Measurements from ENCODE around the gene SH3RF1. TPM values are rescaled to one million over a fixed set of nuclear protein-coding genes. Genes with fewer than 3 reads are reported as not detected.

The SH3RF1 gene
- total and polyA plus RNA-seq, 4 donors: 5.3 to 33.1 (median 16.3) TPM

DNA sequence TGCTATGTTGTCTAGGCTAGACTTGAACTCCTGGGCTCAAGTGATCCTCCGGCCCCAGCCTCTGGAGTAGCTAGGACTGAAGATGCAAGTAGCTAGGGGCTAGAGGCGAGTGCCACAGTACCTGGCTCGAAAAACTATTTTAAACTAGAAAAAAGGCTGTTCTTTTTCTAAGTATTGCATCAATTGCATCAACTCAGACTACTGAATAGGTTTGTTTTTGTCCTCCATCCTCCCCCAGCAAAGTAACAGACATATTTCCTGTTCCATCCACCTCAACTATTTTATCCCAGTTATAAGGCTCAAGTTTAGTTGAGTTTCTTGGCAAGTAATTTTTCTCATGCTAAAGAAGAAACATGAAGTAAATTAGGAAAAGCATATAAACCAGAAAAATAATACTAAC, 4.1 kb downstream of the SH3RF1 start:
- TF ChIP-seq, protein P1, sequence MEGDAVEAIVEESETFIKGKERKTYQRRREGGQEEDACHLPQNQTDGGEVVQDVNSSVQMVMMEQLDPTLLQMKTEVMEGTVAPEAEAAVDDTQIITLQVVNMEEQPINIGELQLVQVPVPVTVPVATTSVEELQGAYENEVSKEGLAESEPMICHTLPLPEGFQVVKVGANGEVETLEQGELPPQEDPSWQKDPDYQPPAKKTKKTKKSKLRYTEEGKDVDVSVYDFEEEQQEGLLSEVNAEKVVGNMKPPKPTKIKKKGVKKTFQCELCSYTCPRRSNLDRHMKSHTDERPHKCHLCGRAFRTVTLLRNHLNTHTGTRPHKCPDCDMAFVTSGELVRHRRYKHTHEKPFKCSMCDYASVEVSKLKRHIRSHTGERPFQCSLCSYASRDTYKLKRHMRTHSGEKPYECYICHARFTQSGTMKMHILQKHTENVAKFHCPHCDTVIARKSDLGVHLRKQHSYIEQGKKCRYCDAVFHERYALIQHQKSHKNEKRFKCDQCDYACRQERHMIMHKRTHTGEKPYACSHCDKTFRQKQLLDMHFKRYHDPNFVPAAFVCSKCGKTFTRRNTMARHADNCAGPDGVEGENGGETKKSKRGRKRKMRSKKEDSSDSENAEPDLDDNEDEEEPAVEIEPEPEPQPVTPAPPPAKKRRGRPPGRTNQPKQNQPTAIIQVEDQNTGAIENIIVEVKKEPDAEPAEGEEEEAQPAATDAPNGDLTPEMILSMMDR (IDR thresholded peaks at IDR 0.05; ENCODE audit: control extremely low read depth, extremely low read depth): no peak
- Histone ChIP-seq H3K9me3 (ENCODE audit: control insufficient read depth in 4 of 4, insufficient read depth in 3 of 4, low read length in 3 of 4) (peaks cover 0 to 2% (median 0%) of the 10 kb centered on the region in 4 donors), H3K4me3 (no peak overlapping the region), H3K9ac (ENCODE audit: insufficient read depth in 1 of 2, low read length in 2 of 2) (no peak overlapping the region), H3K4me1 (ENCODE audit: control insufficient read depth in 5 of 5, insufficient read depth in 5 of 5, low read length in 5 of 5) (peaks cover 0 to 35% (median 17%) of the 10 kb centered on the region in 5 donors), H3K27me3 (ENCODE audit: control insufficient read depth in 3 of 3, insufficient read depth in 3 of 3, low read length in 2 of 3) (no peaks in the 10 kb centered on the region), H3K36me3 (ENCODE audit: control insufficient read depth in 4 of 4, insufficient read depth in 4 of 4, low read length in 4 of 4) (peaks cover 0 to 28% (median 13%) of the 10 kb centered on the region in 4 donors), H3K27ac (ENCODE audit: low read depth in 1 of 2, low read length in 1 of 2) (no peak overlapping the region)
- WGBS, 2 donors: 76 to 94% methylated on average over 3 of the region's 3 CpGs
- DNase-seq (no peak), ATAC-seq (ENCODE audit: insufficient read depth, low FRiP score) (no peak)

DNA sequence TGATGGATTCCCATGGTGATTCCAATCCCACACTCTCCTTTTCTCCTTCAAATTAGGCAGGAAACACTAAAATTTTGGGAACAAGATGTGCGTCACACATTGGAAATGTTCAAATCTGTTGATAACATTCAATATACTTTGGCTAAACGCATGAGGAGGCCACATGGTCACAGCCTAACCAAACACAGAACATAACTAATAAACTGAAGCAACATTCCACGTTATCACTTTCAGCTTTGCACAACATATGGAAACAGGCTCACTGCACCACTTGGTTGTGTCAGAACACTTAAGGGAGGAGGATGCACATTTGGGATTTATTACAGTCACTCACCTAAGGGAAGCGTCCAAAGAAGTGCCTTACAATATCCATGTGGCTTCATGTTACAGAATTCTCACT, 4.7 kb downstream of the SH3RF1 start:
- peaks cover 0 to 33% (median 19%) of the 10 kb centered on the region in 5 donors for H3K4me1 ChIP-seq (ENCODE audit: control insufficient read depth in 5 of 5, insufficient read depth in 5 of 5, low read length in 5 of 5)
- peaks cover 0 to 28% (median 13%) of the 10 kb centered on the region in 4 donors for H3K36me3 ChIP-seq (ENCODE audit: control insufficient read depth in 4 of 4, insufficient read depth in 4 of 4, low read length in 4 of 4)
- H3K9me3 ChIP-seq (ENCODE audit: control insufficient read depth in 4 of 4, insufficient read depth in 3 of 4, low read length in 3 of 4): peaks cover 0 to 2% (median 0%) of the 10 kb centered on the region in 4 donors
- no peak overlapping the region for H3K4me3 ChIP-seq
- peak in 1 of 3 donors; percentile 50 for DNase-seq
- TF ChIP-seq, protein P1 (IDR thresholded peaks at IDR 0.05; ENCODE audit: control extremely low read depth, extremely low read depth): no peak
- no peaks in the 10 kb centered on the region for H3K27me3 ChIP-seq (ENCODE audit: control insufficient read depth in 3 of 3, insufficient read depth in 3 of 3, low read length in 2 of 3)
- WGBS, 2 donors: 69 to 75% methylated on average over 4 of the region's 4 CpGs
- H3K27ac ChIP-seq (ENCODE audit: low read depth in 1 of 2, low read length in 1 of 2): peak overlapping the region in 1 of 2 donors; percentile 61
- no peak overlapping the region for H3K9ac ChIP-seq (ENCODE audit: insufficient read depth in 1 of 2, low read length in 2 of 2)
- no peak for ATAC-seq (ENCODE audit: insufficient read depth, low FRiP score)

DNA sequence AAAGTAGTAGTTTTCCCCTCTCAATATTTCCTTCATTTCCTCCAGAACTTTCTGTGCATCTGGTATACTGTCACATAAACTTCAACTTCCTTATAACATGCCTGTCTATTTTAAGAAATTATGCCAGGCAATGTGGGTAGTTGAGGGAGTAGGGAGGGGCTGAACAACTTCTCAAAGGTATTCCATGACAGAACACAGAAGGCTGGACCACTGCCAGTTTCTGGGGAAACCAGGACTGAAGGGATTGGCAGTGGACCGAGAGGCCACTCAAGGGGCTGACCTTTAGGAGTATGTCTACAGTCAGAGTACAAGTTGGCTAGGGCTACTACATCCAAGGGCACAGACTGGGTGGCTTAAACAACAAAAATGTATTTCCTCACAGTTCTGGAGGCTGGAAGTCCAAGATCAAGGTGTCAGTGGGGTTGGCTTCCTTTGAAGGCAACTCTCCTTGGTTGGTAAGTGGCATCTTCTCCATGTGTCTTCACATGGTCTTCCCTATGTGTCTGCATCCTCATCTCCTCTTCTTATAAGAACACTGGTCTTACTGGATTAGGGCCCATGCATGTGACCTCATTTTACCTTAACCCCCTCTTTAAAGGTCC, 6.9 kb downstream of the SH3RF1 start:
- WGBS, 2 donors: 40 to 68% methylated on average over 1 of the region's 1 CpG
- Histone ChIP-seq H3K27ac (ENCODE audit: low read depth in 1 of 2, low read length in 1 of 2) (peak overlapping the region; percentile 22 to 28), H3K4me3 (no peak overlapping the region), H3K36me3 (ENCODE audit: control insufficient read depth in 4 of 4, insufficient read depth in 4 of 4, low read length in 4 of 4) (peaks cover 0 to 27% (median 10%) of the 10 kb centered on the region in 4 donors), H3K9ac (ENCODE audit: insufficient read depth in 1 of 2, low read length in 2 of 2) (no peak overlapping the region), H3K4me1 (ENCODE audit: control insufficient read depth in 5 of 5, insufficient read depth in 5 of 5, low read length in 5 of 5) (peaks cover 0 to 42% (median 24%) of the 10 kb centered on the region in 5 donors), H3K27me3 (ENCODE audit: control insufficient read depth in 3 of 3, insufficient read depth in 3 of 3, low read length in 2 of 3) (no peaks in the 10 kb centered on the region), H3K9me3 (ENCODE audit: control insufficient read depth in 4 of 4, insufficient read depth in 3 of 4, low read length in 3 of 4) (peaks cover 0 to 2% (median 0%) of the 10 kb centered on the region in 4 donors)
- peak; percentile 60 for ATAC-seq (ENCODE audit: insufficient read depth, low FRiP score)
- TF ChIP-seq, protein P1 (IDR thresholded peaks at IDR 0.05; ENCODE audit: control extremely low read depth, extremely low read depth): no peak
- DNase-seq: no peak

Measured in lung (tissue), 12 donors.